ENCODE results near the gene ELMO1. TPM values are rescaled to one million over a fixed set of nuclear protein-coding genes. Genes with fewer than 3 reads are reported as not detected.

ELMO1 gene
- total RNA-seq, 4 donors from 2014 or later, result 24.6 to 120 (median 71.9) TPM

DNA sequence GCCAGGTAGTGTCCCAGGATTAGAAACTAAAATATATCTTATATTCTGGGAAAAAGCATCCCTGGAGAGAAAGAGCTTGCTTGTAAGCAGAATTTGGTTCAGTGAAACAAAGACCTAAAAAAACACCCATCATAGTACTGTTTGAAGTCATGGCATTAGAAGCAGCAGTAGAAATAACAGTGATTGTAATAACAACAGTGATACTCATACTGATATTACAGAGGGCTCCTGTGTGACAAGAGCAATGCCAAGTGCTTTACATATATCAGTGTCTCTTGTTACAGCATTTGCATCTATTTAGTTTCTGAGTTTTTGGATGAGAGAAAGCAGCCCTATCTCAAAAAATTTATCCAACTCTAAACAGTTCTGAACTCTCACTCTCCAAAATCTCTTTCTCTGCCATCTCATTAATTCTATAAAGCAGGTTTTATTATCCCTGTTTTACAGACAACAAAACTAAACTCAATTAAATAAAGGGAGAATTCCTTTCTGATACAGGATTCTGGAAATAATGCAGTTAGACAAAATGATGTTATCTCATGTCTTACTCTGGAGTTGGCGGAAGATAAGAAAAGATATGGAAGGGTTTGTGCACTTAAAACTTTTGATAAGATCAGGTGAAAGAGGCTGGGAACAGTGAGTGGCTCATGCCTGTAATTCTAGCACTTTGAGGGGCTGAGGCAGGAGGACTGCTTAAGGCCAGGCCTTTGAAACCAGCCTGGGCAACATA is 577.9 kb downstream of the ELMO1 start:
- Histone ChIP-seq H3K27ac (no peak overlapping the region), H3K4me3 (no peak overlapping the region), H3K4me1 (no peaks in the 10 kb centered on the region), H3K36me3 (no peaks in the 10 kb centered on the region), H3K27me3 (no peaks in the 10 kb centered on the region), H3K9me3 (no peaks in the 10 kb centered on the region)
- intact Hi-C loops (cut with DNase I; ENCODE audit: low total_unique reads), result no loop called here
- in situ Hi-C loops (cut with MboI; ENCODE audit: low pct_ligation_motif_present in 1 of 4, low pct_unique_long_range_greater_than_20kb in 1 of 4, low sequenced_read_pairs in 3 of 4), result no loop called here
- WGBS, 2 donors (ENCODE audit: low coverage in 1 of 2), result 88 to 93% methylated on average over 1 of the region's 1 CpG
- TF ChIP-seq POLR2A (IDR thresholded peaks at IDR 0.05), result no peak
- no peak for TF ChIP-seq POLR2AphosphoS5 (IDR thresholded peaks at IDR 0.05)
- TF ChIP-seq, protein P1, sequence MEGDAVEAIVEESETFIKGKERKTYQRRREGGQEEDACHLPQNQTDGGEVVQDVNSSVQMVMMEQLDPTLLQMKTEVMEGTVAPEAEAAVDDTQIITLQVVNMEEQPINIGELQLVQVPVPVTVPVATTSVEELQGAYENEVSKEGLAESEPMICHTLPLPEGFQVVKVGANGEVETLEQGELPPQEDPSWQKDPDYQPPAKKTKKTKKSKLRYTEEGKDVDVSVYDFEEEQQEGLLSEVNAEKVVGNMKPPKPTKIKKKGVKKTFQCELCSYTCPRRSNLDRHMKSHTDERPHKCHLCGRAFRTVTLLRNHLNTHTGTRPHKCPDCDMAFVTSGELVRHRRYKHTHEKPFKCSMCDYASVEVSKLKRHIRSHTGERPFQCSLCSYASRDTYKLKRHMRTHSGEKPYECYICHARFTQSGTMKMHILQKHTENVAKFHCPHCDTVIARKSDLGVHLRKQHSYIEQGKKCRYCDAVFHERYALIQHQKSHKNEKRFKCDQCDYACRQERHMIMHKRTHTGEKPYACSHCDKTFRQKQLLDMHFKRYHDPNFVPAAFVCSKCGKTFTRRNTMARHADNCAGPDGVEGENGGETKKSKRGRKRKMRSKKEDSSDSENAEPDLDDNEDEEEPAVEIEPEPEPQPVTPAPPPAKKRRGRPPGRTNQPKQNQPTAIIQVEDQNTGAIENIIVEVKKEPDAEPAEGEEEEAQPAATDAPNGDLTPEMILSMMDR (IDR thresholded peaks at IDR 0.05), result no peak
- TF ChIP-seq EP300 (IDR thresholded peaks at IDR 0.05; ENCODE audit: low read depth), result no peak
- no peak for DNase-seq

DNA sequence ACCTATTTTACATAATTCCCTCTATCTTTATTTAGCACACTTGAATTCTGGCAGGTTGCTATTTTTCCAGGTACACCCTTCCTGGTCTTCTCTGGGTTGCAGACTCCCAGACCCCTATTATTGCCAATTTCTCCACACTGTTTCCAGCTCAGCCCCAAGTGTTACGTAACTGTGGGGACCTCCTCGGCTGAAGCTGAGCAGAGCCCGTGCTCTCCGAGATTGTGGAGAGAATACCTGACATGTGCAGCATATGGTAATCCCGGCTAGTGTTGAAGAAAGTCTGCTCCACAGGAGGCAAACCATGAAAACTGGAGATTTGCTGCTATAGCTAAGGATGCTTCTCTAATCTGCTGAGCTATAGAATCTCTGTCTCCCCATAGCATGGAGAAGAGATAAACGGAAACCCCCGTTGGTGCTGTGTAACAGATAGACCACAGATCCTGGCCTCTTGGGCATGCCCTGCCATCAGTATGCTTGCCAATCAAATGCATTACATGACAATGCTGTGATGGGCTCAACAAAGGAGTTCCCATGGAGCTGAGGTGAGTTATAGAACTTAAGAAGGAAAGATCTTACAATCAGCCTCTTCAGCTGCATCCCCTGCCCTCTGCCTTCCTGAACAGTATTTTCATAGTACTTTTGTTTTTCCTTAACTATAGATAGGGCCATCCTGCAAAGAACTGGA is 579.8 kb downstream of the ELMO1 start:
- no peaks in the 10 kb centered on the region for H3K9me3 ChIP-seq
- no peaks in the 10 kb centered on the region for H3K27me3 ChIP-seq
- no peaks in the 10 kb centered on the region for H3K4me1 ChIP-seq
- intact Hi-C loops (cut with DNase I; ENCODE audit: low total_unique reads) (no loop called here), in situ Hi-C loops (cut with MboI; ENCODE audit: low pct_ligation_motif_present in 1 of 4, low pct_unique_long_range_greater_than_20kb in 1 of 4, low sequenced_read_pairs in 3 of 4) (no loop called here)
- no peak for DNase-seq
- no peak overlapping the region for H3K4me3 ChIP-seq
- no peak overlapping the region for H3K27ac ChIP-seq
- WGBS, 2 donors (ENCODE audit: low coverage in 1 of 2), result 96 to 100% methylated on average over 1 to 7 of the region's 7 CpGs
- TF ChIP-seq POLR2A (IDR thresholded peaks at IDR 0.05) (no peak), EP300 (IDR thresholded peaks at IDR 0.05; ENCODE audit: low read depth) (no peak), POLR2AphosphoS5 (IDR thresholded peaks at IDR 0.05) (no peak)
- TF ChIP-seq, protein P1 (IDR thresholded peaks at IDR 0.05), result no peak
- H3K36me3 ChIP-seq, result no peaks in the 10 kb centered on the region

DNA sequence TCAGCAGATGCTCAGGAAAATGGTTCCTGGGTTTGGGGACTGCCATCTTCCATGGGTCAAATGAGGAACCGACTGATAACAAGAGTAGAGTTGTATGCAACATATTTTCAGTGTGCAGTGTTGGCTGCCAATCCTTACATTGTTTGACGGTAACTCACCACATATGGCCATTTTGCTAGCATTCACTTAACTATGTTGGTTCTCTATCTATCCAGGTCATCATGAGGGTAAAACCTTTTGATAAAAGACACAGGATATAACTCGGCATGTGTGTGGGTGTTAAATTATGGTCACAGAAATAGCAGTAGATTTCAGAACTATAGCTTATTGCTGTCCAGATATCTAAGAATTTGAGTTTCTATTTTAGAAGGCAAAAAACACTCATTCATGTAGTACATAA is 583.6 kb downstream of the ELMO1 start:
- no peak for DNase-seq
- Histone ChIP-seq H3K4me1 (no peaks in the 10 kb centered on the region), H3K9me3 (no peaks in the 10 kb centered on the region), H3K27ac (no peak overlapping the region), H3K27me3 (no peaks in the 10 kb centered on the region), H3K36me3 (no peaks in the 10 kb centered on the region), H3K4me3 (no peak overlapping the region)
- WGBS, 2 donors (ENCODE audit: low coverage in 1 of 2), result 82 to 100% methylated on average over 1 to 3 of the region's 3 CpGs
- in situ Hi-C loops (cut with MboI; ENCODE audit: low pct_ligation_motif_present in 1 of 4, low pct_unique_long_range_greater_than_20kb in 1 of 4, low sequenced_read_pairs in 3 of 4), result no loop called here
- intact Hi-C loops (cut with DNase I; ENCODE audit: low total_unique reads), result no loop called here
- TF ChIP-seq POLR2AphosphoS5 (IDR thresholded peaks at IDR 0.05) (no peak), POLR2A (IDR thresholded peaks at IDR 0.05) (no peak), EP300 (IDR thresholded peaks at IDR 0.05; ENCODE audit: low read depth) (no peak)
- TF ChIP-seq, protein P1 (IDR thresholded peaks at IDR 0.05), result no peak

DNA sequence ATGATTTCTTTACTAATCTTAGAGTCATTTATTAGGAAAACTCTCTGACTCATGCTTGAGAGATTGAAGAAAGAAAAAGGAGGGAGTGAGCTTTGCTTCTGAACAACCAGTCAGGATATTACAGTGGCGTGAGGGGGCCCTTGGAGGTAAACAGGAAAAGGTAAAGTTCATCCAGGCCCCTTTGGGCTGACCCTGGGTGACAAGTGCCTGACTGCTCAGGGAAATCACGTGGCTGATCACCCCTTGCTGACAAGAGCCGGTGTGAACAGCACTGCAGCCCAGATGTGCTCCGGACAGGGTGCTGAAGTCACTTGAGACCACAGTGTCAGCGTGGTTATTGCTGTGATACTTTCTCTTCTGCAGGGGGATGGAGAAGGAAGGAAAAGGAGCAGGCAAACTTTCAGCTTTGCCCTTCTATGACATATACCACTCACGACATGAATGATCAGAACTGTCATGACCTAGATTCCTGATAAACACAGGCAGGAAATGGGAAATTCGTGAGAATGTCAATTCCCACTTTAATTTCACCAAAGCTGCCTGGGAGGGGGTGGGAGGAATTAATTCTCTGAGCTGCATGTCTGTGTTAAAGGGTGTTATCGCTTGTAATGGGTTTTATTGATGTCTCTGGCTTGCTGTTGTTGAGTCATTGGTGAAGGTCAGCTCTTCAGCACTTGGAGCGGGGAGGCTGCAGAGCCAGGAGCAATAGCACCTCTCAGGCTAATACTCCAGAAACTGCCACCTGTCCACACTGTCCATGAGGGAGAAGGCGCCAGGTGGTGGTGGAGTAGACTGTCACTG is 584.6 kb downstream of the ELMO1 start:
- no peak overlapping the region for H3K4me3 ChIP-seq
- H3K27me3 ChIP-seq, result no peaks in the 10 kb centered on the region
- TF ChIP-seq POLR2A (IDR thresholded peaks at IDR 0.05) (no peak), EP300 (IDR thresholded peaks at IDR 0.05; ENCODE audit: low read depth) (no peak), POLR2AphosphoS5 (IDR thresholded peaks at IDR 0.05) (no peak)
- TF ChIP-seq, protein P1 (IDR thresholded peaks at IDR 0.05), result no peak
- in situ Hi-C loops (cut with MboI; ENCODE audit: low pct_ligation_motif_present in 1 of 4, low pct_unique_long_range_greater_than_20kb in 1 of 4, low sequenced_read_pairs in 3 of 4) (no loop called here), intact Hi-C loops (cut with DNase I; ENCODE audit: low total_unique reads) (no loop called here)
- 42 to 83% methylated on average over 2 to 10 of the region's 10 CpGs for WGBS, 2 donors (ENCODE audit: low coverage in 1 of 2)
- no peak overlapping the region for H3K27ac ChIP-seq
- no peaks in the 10 kb centered on the region for H3K36me3 ChIP-seq
- no peaks in the 10 kb centered on the region for H3K9me3 ChIP-seq
- peak; percentile 10 for DNase-seq
- no peaks in the 10 kb centered on the region for H3K4me1 ChIP-seq

Data from transverse colon (tissue), 4 donors.